Activated CD8-positive, alpha-beta T cell treated with anti-CD3 and anti-CD28 coated beads for 36 hours (primary cell): Measurements from ENCODE around the gene HSDL2. TPM values are rescaled to one million over a fixed set of nuclear protein-coding genes. Genes with fewer than 3 reads are reported as not detected.

ENCODE experiments used
- ATAC-seq: fragments of 200-7000 bp; cut with Tn5 transposase; one replicate; pipeline ENCODE4 v1.10.0; 2021; ENCODE audit warnings: mild to moderate bottlenecking, moderate library complexity
- CTCF ChIA-PET: fragments of 350-600 bp; sonication (Branson Sonifier 250); formaldehyde crosslinking; loops from one replicate; lab custom pipeline; 2021; ENCODE audit warnings: antibody characterized with exemption; lab: Charles Lee
- POLR2A ChIA-PET: fragments of 350-600 bp; sonication (Branson Sonifier 250); formaldehyde crosslinking; loops from one replicate; lab custom pipeline; 2021; ENCODE audit warnings: antibody characterized with exemption; lab: Charles Lee
- DNase-seq: peaks from one replicate; pipeline ENCODE4 v3.0.0-alpha.2; 2020
- H3K27ac Mint-ChIP-seq: one replicate; pipeline ENCODE4 v1.8.0; 2021; ENCODE audit warnings: mild to moderate bottlenecking, mixed read lengths
- H3K27me3 Mint-ChIP-seq: one replicate; pipeline ENCODE4 v1.8.0; 2021; ENCODE audit warnings: mixed read lengths
- H3K36me3 Mint-ChIP-seq: one replicate; pipeline ENCODE4 v1.8.0; 2021; ENCODE audit warnings: low read depth, mixed read lengths
- H3K4me1 Mint-ChIP-seq: one replicate; pipeline ENCODE4 v1.8.0; 2021; ENCODE audit warnings: low read depth, mixed read lengths
- H3K4me3 Mint-ChIP-seq: one replicate; pipeline ENCODE4 v1.8.0; 2021; ENCODE audit warnings: mild to moderate bottlenecking, moderate library complexity, mixed read lengths
- H3K9me3 Mint-ChIP-seq: one replicate; pipeline ENCODE4 v1.8.0; 2021; ENCODE audit warnings: mixed read lengths
- CTCF ChIP-seq: fragments of 200-600 bp; IDR thresholded peaks from one replicate; pipeline ENCODE4 v1.8.0; 2022; ENCODE audit warnings: antibody characterized with exemption, mild to moderate bottlenecking
- intact Hi-C: fragments of 100-400 bp; cut with micrococcal nuclease; formaldehyde crosslinking; loops from one replicate; pipeline ENCODE4 v1.10.0; 2022
- total RNA-seq, 2 experiments: library from RNA; stranded (reverse); gene quantifications; one replicate each; pipeline ENCODE4 v1.2.3, GENCODE V29; 2021

HSDL2 gene
- total RNA-seq, 2 experiments from 2014 or later = 24.5 to 25.3 TPM

- Mint-ChIP-seq H3K36me3 (no peaks in the 10 kb centered on the region), H3K27ac (no peak overlapping the region), H3K27me3 (no peaks in the 10 kb centered on the region), H3K4me1 (no peaks in the 10 kb centered on the region), H3K4me3 (no peak overlapping the region), H3K9me3 (no peaks in the 10 kb centered on the region)
- POLR2A ChIA-PET = no interaction called here
- intact Hi-C loops = no loop called here
- TF ChIP-seq CTCF = no peak
- ATAC-seq = no peak
- no peak for DNase-seq
- CTCF ChIA-PET = interaction anchor here (1.0 kb wide), 1 partner anchor 25 kb away, joined by 3 read pairs; no protein-coding TSS in a partner anchor
These were observed 140.2 kb downstream of the HSDL2 start for GRCh38 chr9:112520069-112520468.

- H3K4me3 Mint-ChIP-seq = no peak overlapping the region
- TF ChIP-seq CTCF = no peak
- no peak for ATAC-seq
- no peaks in the 10 kb centered on the region for H3K27me3 Mint-ChIP-seq
- no peaks in the 10 kb centered on the region for H3K36me3 Mint-ChIP-seq
- no peaks in the 10 kb centered on the region for H3K9me3 Mint-ChIP-seq
- ChIA-PET POLR2A (no interaction called here), CTCF (interaction anchor here (1.0 kb wide), 1 partner anchor 24 kb away, joined by 3 read pairs; no protein-coding TSS in a partner anchor)
- DNase-seq = no peak
- H3K27ac Mint-ChIP-seq = no peak overlapping the region
- H3K4me1 Mint-ChIP-seq = no peaks in the 10 kb centered on the region
- intact Hi-C loops = no loop called here
These were observed 140.7 kb downstream of the HSDL2 start for GRCh38 chr9:112520656-112521055.

Other genes with a start within 250 kb of the HSDL2 start
- 1 to 10 TPM; 3.0 to 3.6 TPM for gene SUSD1, start 204.8 kb upstream of the HSDL2 start, total RNA-seq
- 100 to 1,000 TPM; 108 to 120 TPM for gene PTBP3, start 46.5 kb upstream of the HSDL2 start, total RNA-seq
- gene KIAA1958, start 106.7 kb downstream of the HSDL2 start, total RNA-seq = 10 to 100 TPM; 14.9 to 15.3 TPM